ENCODE measurements around the gene PRKAR1B. TPM values are rescaled to one million over a fixed set of nuclear protein-coding genes. Genes with fewer than 3 reads are reported as not detected.

Gene PRKAR1B
- total and polyA plus RNA-seq, 10 of the 15 experiments (the other 5 are each of a cell fraction or from before 2014, with no cell fraction given): 1.4 to 45.6 (median 19.3) TPM

- TF ChIP-seq, protein P1, sequence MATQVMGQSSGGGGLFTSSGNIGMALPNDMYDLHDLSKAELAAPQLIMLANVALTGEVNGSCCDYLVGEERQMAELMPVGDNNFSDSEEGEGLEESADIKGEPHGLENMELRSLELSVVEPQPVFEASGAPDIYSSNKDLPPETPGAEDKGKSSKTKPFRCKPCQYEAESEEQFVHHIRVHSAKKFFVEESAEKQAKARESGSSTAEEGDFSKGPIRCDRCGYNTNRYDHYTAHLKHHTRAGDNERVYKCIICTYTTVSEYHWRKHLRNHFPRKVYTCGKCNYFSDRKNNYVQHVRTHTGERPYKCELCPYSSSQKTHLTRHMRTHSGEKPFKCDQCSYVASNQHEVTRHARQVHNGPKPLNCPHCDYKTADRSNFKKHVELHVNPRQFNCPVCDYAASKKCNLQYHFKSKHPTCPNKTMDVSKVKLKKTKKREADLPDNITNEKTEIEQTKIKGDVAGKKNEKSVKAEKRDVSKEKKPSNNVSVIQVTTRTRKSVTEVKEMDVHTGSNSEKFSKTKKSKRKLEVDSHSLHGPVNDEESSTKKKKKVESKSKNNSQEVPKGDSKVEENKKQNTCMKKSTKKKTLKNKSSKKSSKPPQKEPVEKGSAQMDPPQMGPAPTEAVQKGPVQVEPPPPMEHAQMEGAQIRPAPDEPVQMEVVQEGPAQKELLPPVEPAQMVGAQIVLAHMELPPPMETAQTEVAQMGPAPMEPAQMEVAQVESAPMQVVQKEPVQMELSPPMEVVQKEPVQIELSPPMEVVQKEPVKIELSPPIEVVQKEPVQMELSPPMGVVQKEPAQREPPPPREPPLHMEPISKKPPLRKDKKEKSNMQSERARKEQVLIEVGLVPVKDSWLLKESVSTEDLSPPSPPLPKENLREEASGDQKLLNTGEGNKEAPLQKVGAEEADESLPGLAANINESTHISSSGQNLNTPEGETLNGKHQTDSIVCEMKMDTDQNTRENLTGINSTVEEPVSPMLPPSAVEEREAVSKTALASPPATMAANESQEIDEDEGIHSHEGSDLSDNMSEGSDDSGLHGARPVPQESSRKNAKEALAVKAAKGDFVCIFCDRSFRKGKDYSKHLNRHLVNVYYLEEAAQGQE (IDR thresholded peaks at IDR 0.05; ENCODE audit: low read depth, low read length): no peak
- TF ChIP-seq SMARCA5 (IDR thresholded peaks at IDR 0.05) (0 out of 2 replicates have a peak, but pooled peaks have one; percentile 25), GATAD2B (conservative IDR thresholded peaks at IDR 0.05; ENCODE audit: low read depth) (peak; percentile 17; the same call in 1 of the 2 replicates), EGR1 (IDR thresholded peaks at IDR 0.05; ENCODE audit: borderline replicate concordance in 1 of 2, low read depth in 2 of 2, low read length in 2 of 2) (peak in 1 of 2 experiments; percentile 68; a peak in 1 of 3 replicates), HCFC1 (IDR thresholded peaks at IDR 0.05; ENCODE audit: low read length) (no peak), MYC (IDR thresholded peaks at IDR 0.05; ENCODE audit: insufficient read depth, insufficient read length, insufficient replicate concordance, low read length, severe bottlenecking) (no peak)
These were observed 207.3 kb downstream of the PRKAR1B start, which contains the start of gene PDGFA (continued) for GRCh38 chr7:519484-520390.

Measured in GM12878 (cell line).